Neutrophil (primary cell): Measurements from ENCODE around the gene OLFML2B.

Source experiments
- H3K27ac ChIP-seq: fragments of 200-600 bp; sonication (generic); 2 replicates; pipeline ENCODE4 v1.5.1; 2016; ENCODE audit warnings: mild to moderate bottlenecking, moderate library complexity
- H3K27me3 ChIP-seq: fragments of 200-600 bp; sonication (generic); 2 replicates; pipeline ENCODE4 v1.6.0; 2016; ENCODE audit warnings: mild to moderate bottlenecking
- H3K36me3 ChIP-seq: fragments of 200-600 bp; sonication (generic); 2 replicates; pipeline ENCODE4 v1.5.1; 2017
- H3K4me1 ChIP-seq, 2 experiments: fragments of 200-600 bp in 1 of 2; sonication (generic) in 1 of 2; 1 replicate in 1 of 2; 2 replicates in 1 of 2; pipeline versions ENCODE4 v1.5.1 to v1.6.1; 2013 to 2016; ENCODE audit warnings: low read depth in 1 of 2, low read length in 1 of 2, mild to moderate bottlenecking in 1 of 2, moderate library complexity in 1 of 2; ENCODE audit not compliant: control insufficient read depth in 1 of 2, insufficient read depth in 1 of 2
- H3K4me3 ChIP-seq, 2 experiments: fragments of 200-600 bp in 1 of 2; sonication (generic) in 1 of 2; 1 replicate in 1 of 2; 2 replicates in 1 of 2; pipeline ENCODE4 v1.5.1; 2013 to 2016; ENCODE audit warnings: low read depth in 1 of 2, low read length in 1 of 2, mild to moderate bottlenecking in 1 of 2, moderate library complexity in 1 of 2
- H3K9me3 ChIP-seq: fragments of 200-600 bp; sonication (generic); 2 replicates; pipeline ENCODE4 v1.5.1; 2016
- CTCF ChIP-seq: fragments of 200-600 bp; sonication (generic); IDR thresholded peaks from 2 replicates; pipeline ENCODE4 v1.5.1; 2016; ENCODE audit warnings: antibody characterized with exemption

OLFML2B gene

GRCh38 chr1:161999301-162000052, 24.2 kb downstream of the OLFML2B start:
- no peak overlapping the region for H3K4me3 ChIP-seq
- H3K27ac ChIP-seq, result peak overlapping the region; percentile 17
- H3K9me3 ChIP-seq, result no peaks in the 10 kb centered on the region
- no peaks in the 10 kb centered on the region for H3K36me3 ChIP-seq
- H3K27me3 ChIP-seq, result peaks cover 10% of the 10 kb centered on the region
- TF ChIP-seq CTCF, result no peak
- peaks cover 14 to 20% of the 10 kb centered on the region in 2 experiments for H3K4me1 ChIP-seq

GRCh38 chr1:161998811-161999210, 24.9 kb downstream of the OLFML2B start:
- Histone ChIP-seq H3K4me3 (no peak overlapping the region), H3K27me3 (peaks cover 10% of the 10 kb centered on the region), H3K4me1 (peaks cover 10 to 17% of the 10 kb centered on the region in 2 experiments), H3K9me3 (no peaks in the 10 kb centered on the region), H3K36me3 (no peaks in the 10 kb centered on the region), H3K27ac (no peak overlapping the region)
- TF ChIP-seq CTCF, result no peak

GRCh38 chr1:161997152-161997551, 26.5 kb downstream of the OLFML2B start:
- no peak overlapping the region for H3K27ac ChIP-seq
- H3K27me3 ChIP-seq, result no peaks in the 10 kb centered on the region
- H3K4me1 ChIP-seq, result peaks cover 0 to 6% of the 10 kb centered on the region in 2 experiments
- H3K9me3 ChIP-seq, result no peaks in the 10 kb centered on the region
- no peaks in the 10 kb centered on the region for H3K36me3 ChIP-seq
- no peak for TF ChIP-seq CTCF
- no peak overlapping the region for H3K4me3 ChIP-seq

GRCh38 chr1:161994175-161994668, 29.4 kb downstream of the OLFML2B start:
- H3K4me1 ChIP-seq, result peaks cover 15 to 17% of the 10 kb centered on the region in 2 experiments
- H3K27me3 ChIP-seq, result no peaks in the 10 kb centered on the region
- no peak overlapping the region for H3K4me3 ChIP-seq
- H3K9me3 ChIP-seq, result no peaks in the 10 kb centered on the region
- H3K36me3 ChIP-seq, result no peaks in the 10 kb centered on the region
- H3K27ac ChIP-seq, result no peak overlapping the region
- TF ChIP-seq CTCF, result no peak

- Histone ChIP-seq H3K9me3 (no peaks in the 10 kb centered on the region), H3K36me3 (no peaks in the 10 kb centered on the region), H3K4me1 (peaks cover 22 to 23% of the 10 kb centered on the region in 2 experiments), H3K27ac (no peak overlapping the region), H3K27me3 (no peaks in the 10 kb centered on the region), H3K4me3 (no peak overlapping the region)
- TF ChIP-seq CTCF, result no peak
Observed at GRCh38 chr1:161993576-161993975, 30.1 kb downstream of the OLFML2B start.
